WTC11 (cell line): Measurements from ENCODE around the gene CSRNP3. TPM values are rescaled to one million over a fixed set of nuclear protein-coding genes. Genes with fewer than 3 reads are reported as not detected.

ENCODE experiments used
- ATAC-seq: fragments of 200-7000 bp; cut with Tn5 transposase; 2 replicates; pipeline ENCODE4 v1.10.0; 2021; ENCODE audit warnings: mild to moderate bottlenecking, moderate library complexity
- CTCF ChIA-PET: fragments of 300-600 bp; sonication (Branson Sonifier 250); formaldehyde crosslinking; loops from one replicate; lab custom pipeline; 2021; ENCODE audit warnings: antibody characterized with exemption; lab: Charles Lee
- POLR2A ChIA-PET: fragments of 350-600 bp; sonication (Branson Sonifier 250); formaldehyde crosslinking; loops from one replicate; lab custom pipeline; 2021; ENCODE audit warnings: antibody characterized with exemption; lab: Charles Lee
- DNase-seq: peaks from one replicate; pipeline ENCODE4 v3.0.0; 2021; ENCODE audit warnings: low spot score
- H3K27ac Mint-ChIP-seq: 2 replicates; pipeline ENCODE4 v1.8.0; 2021; ENCODE audit warnings: mixed read lengths
- H3K27me3 Mint-ChIP-seq: 2 replicates; pipeline ENCODE4 v1.8.0; 2021; ENCODE audit warnings: low read depth, mild to moderate bottlenecking, moderate library complexity, mixed read lengths
- H3K36me3 Mint-ChIP-seq: 2 replicates; pipeline ENCODE4 v1.8.0; 2021; ENCODE audit warnings: mixed read lengths
- H3K4me1 Mint-ChIP-seq: 2 replicates; pipeline ENCODE4 v1.8.0; 2022; ENCODE audit warnings: mixed read lengths
- H3K4me3 Mint-ChIP-seq: 2 replicates; pipeline ENCODE4 v1.8.0; 2021; ENCODE audit warnings: mild to moderate bottlenecking, moderate library complexity, mixed read lengths
- H3K9me3 Mint-ChIP-seq: 2 replicates; pipeline ENCODE4 v1.8.0; 2021; ENCODE audit warnings: mixed read lengths
- CREB1 ChIP-seq: sonication (generic); formaldehyde crosslinking; IDR thresholded peaks from 2 replicates; pipeline ENCODE4 v1.8.0; 2023; ENCODE audit warnings: mild to moderate bottlenecking, missing genetic modification reagents
- CREM ChIP-seq: sonication (generic); formaldehyde crosslinking; IDR thresholded peaks from 2 replicates; pipeline ENCODE4 v1.8.1; 2022; ENCODE audit warnings: mild to moderate bottlenecking, missing genetic modification reagents, moderate library complexity
- E2F1 ChIP-seq: sonication (generic); formaldehyde crosslinking; IDR thresholded peaks from 2 replicates; pipeline ENCODE4 v1.8.0; 2022; ENCODE audit warnings: mild to moderate bottlenecking, missing genetic modification reagents
- E2F4 ChIP-seq: sonication (generic); formaldehyde crosslinking; IDR thresholded peaks from 2 replicates; pipeline ENCODE4 v1.8.1; 2022; ENCODE audit warnings: low read depth, mild to moderate bottlenecking, moderate library complexity, missing genetic modification reagents, borderline replicate concordance
- EMX1 ChIP-seq: fragments of 250-450 bp; sonication (Bioruptor Pico); IDR thresholded peaks from 2 replicates; pipeline ENCODE4 v1.8.0; 2021; ENCODE audit warnings: mild to moderate bottlenecking
- FOXK1 ChIP-seq: sonication (generic); formaldehyde crosslinking; IDR thresholded peaks from 2 replicates; pipeline ENCODE4 v1.8.0; 2022; ENCODE audit warnings: mild to moderate bottlenecking, moderate library complexity, missing genetic modification reagents
- GABPB1 ChIP-seq: sonication (generic); formaldehyde crosslinking; IDR thresholded peaks from 2 replicates; pipeline ENCODE4 v1.8.1; 2023; ENCODE audit warnings: mild to moderate bottlenecking, missing genetic modification reagents
- HMGXB4 ChIP-seq: sonication (generic); formaldehyde crosslinking; IDR thresholded peaks from 2 replicates; pipeline ENCODE4 v1.8.1; 2023; ENCODE audit warnings: mild to moderate bottlenecking, moderate library complexity, missing genetic modification reagents
- JAZF1 ChIP-seq: fragments of 250-450 bp; sonication (Bioruptor Pico); IDR thresholded peaks from 2 replicates; pipeline ENCODE4 v1.9.0; 2021; ENCODE audit warnings: moderate library complexity, mild to moderate bottlenecking, inconsistent platforms
- MXD4 ChIP-seq: fragments of 250-450 bp; sonication (Bioruptor Pico); IDR thresholded peaks from 2 replicates; pipeline ENCODE4 v1.8.0; 2021; ENCODE audit warnings: mild to moderate bottlenecking, moderate library complexity, borderline replicate concordance
- MYBL2 ChIP-seq: sonication (generic); formaldehyde crosslinking; IDR thresholded peaks from 2 replicates; pipeline ENCODE4 v1.8.1; 2023; ENCODE audit warnings: mild to moderate bottlenecking, moderate library complexity, missing genetic modification reagents
- OVOL2 ChIP-seq: fragments of 250-450 bp; sonication (Bioruptor Pico); IDR thresholded peaks from 2 replicates; pipeline ENCODE4 v1.9.0; 2021; ENCODE audit warnings: mild to moderate bottlenecking, borderline replicate concordance
- PREB ChIP-seq: sonication (generic); formaldehyde crosslinking; IDR thresholded peaks from 2 replicates; pipeline ENCODE4 v1.8.1; 2022; ENCODE audit warnings: mild to moderate bottlenecking, missing genetic modification reagents, moderate library complexity, borderline replicate concordance
- RORB ChIP-seq: fragments of 250-450 bp; sonication (Bioruptor Pico); IDR thresholded peaks from 2 replicates; pipeline ENCODE4 v1.9.0; 2021; ENCODE audit warnings: mild to moderate bottlenecking
- ZBTB21 ChIP-seq: sonication (generic); formaldehyde crosslinking; IDR thresholded peaks from 2 replicates; pipeline ENCODE4 v1.8.1; 2023; ENCODE audit warnings: mild to moderate bottlenecking, missing genetic modification reagents, borderline replicate concordance
- ZNF138 ChIP-seq: sonication (generic); formaldehyde crosslinking; conservative IDR thresholded peaks from 2 replicates; pipeline ENCODE4 v1.8.1; 2022; ENCODE audit warnings: mild to moderate bottlenecking, moderate library complexity, missing genetic modification reagents
- ZNF219 ChIP-seq: sonication (generic); formaldehyde crosslinking; IDR thresholded peaks from 2 replicates; pipeline ENCODE4 v1.8.0; 2023; ENCODE audit warnings: missing genetic modification reagents, mild to moderate bottlenecking, borderline replicate concordance
- ZNF396 ChIP-seq: fragments of 250-450 bp; sonication (Bioruptor Pico); IDR thresholded peaks from 2 replicates; pipeline ENCODE4 v1.8.0; 2021; ENCODE audit warnings: mild to moderate bottlenecking, moderate library complexity, borderline replicate concordance
- ZNF423 ChIP-seq: fragments of 250-450 bp; sonication (Bioruptor Pico); IDR thresholded peaks from 2 replicates; pipeline ENCODE4 v2.1.2; 2022; ENCODE audit warnings: mild to moderate bottlenecking, moderate library complexity
- ZNF532 ChIP-seq: fragments of 250-450 bp; sonication (Bioruptor Pico); IDR thresholded peaks from 2 replicates; pipeline ENCODE4 v1.9.0; 2021; ENCODE audit warnings: mild to moderate bottlenecking, borderline replicate concordance
- total RNA-seq: library from RNA; stranded (reverse); gene quantifications from 3 replicates; pipeline ENCODE4 v1.2.3, GENCODE V29; 2021

Gene CSRNP3
- total RNA-seq, 1 experiment from 2014 or later: 7.3 TPM

DNA sequence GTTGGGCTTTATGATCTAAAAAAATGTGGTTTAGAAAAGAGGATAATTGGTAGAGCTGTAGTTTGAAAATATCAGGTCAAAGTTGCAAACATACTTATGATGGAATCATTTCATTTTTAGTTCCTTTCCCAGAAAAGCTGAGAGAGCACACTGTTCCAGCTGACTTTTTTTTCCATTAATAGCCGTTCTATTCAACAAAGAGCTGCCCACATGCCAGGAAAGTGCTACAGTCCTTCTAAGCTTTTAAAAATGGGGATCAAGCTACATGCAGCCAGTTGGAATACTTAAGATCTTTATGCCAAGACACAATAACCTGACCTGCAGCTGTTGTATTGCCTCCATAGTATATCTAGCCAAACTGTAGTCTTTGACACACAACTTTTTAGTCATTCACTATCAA, 213.0 kb downstream of the CSRNP3 start:
- peaks cover 35% of the 10 kb centered on the region for H3K4me1 Mint-ChIP-seq
- H3K36me3 Mint-ChIP-seq: peaks cover 18% of the 10 kb centered on the region
- no peaks in the 10 kb centered on the region for H3K27me3 Mint-ChIP-seq
- no peak overlapping the region for H3K4me3 Mint-ChIP-seq
- no peak for TF ChIP-seq CREM (CRISPR knock-in tag)
- no peak for TF ChIP-seq CREB1
- TF ChIP-seq HMGXB4 (CRISPR knock-in tag): no peak
- TF ChIP-seq FOXK1 (CRISPR knock-in tag): no peak
- no peak for TF ChIP-seq MYBL2
- no peak for TF ChIP-seq ZNF396 (CRISPR knock-in tag)
- TF ChIP-seq E2F4: no peak
- no peak for TF ChIP-seq GABPB1 (CRISPR knock-in tag)
- TF ChIP-seq ZBTB21 (CRISPR knock-in tag): no peak
- TF ChIP-seq PREB: no peak
- no peak for TF ChIP-seq ZNF532 (CRISPR knock-in tag)
- no peak for TF ChIP-seq RORB (CRISPR knock-in tag)
- no peak for TF ChIP-seq ZNF219 (CRISPR knock-in tag)
- TF ChIP-seq EMX1 (CRISPR knock-in tag): no peak
- TF ChIP-seq E2F1: no peak
- TF ChIP-seq ZNF423 (CRISPR knock-in tag): no peak
- TF ChIP-seq OVOL2: no peak
- TF ChIP-seq MXD4 (CRISPR knock-in tag): no peak
- no peak for TF ChIP-seq JAZF1 (CRISPR knock-in tag)
- no peak for TF ChIP-seq ZNF138 (CRISPR knock-in tag)
- no peaks in the 10 kb centered on the region for H3K9me3 Mint-ChIP-seq
- H3K27ac Mint-ChIP-seq: no peak overlapping the region
- POLR2A ChIA-PET: no interaction called here
- no peak for ATAC-seq
- DNase-seq: no peak
- CTCF ChIA-PET: interaction anchor here (0.7 to 2.4 kb wide), 4 partner anchors 9 to 192 kb away, joined by 3 to 7 read pairs (median 5); no protein-coding TSS in a partner anchor
